ENCODE results near the gene LSM14B.

LSM14B gene

DNA sequence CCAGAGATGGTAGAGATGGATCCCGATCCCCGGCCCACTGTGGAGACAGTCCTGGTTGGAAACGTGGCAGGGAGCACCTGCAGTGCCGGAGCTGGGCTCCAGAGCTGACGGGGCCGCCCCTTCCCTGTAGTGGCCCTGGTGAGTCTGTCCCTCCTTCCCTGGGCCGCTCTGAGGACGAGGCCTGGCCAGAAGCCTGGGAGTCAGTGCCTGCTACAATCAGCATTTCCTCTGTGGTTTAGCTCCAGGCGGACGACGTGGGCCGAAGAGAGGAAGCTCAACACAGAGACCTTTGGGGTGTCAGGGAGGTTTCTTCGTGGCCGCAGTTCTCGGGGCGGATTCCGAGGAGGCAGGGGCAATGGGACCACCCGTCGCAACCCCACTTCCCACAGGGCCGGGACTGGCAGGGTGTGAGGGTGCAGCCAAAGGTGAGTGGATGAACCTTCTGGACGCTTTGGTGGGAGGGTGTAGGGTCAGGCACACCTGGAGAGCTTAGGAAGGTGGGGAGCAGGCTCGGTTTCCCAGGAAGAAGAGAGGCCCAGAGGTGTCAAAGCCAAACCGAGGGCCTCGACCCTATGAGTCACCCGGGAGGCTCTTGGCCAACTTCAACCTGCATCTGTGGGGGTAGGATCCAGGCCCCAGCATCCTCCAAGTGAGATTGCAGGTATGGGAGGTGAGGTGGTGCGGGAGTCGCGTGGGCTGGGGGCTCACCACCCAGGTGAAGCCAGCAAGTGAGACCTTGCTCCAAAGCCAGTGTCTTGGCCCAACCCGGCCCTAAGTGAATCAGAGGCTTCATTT is 11.0 kb downstream of the LSM14B start:
- DNase-seq: peak; percentile 67 to 73

DNA sequence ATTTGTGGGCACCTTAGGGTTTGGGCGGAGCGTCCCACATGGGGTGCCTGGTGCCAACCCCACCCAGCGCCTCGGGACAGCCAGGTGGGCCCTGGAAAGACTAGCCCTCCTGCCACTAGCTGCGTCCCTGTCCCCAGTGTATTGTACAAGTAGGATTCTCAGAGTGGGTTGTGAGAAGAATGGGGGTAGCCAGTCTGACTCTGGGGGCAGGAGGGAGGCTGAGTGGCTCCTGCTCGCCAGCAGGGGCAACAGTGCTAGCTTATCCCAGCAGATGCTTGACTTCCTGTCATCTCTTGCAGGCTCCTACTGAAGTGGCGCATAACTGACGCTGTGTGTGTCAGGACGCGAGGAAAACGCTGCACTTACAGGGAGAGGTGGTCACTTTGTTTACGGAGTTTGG is 11.6 kb downstream of the LSM14B start:
- no peak for DNase-seq

DNA sequence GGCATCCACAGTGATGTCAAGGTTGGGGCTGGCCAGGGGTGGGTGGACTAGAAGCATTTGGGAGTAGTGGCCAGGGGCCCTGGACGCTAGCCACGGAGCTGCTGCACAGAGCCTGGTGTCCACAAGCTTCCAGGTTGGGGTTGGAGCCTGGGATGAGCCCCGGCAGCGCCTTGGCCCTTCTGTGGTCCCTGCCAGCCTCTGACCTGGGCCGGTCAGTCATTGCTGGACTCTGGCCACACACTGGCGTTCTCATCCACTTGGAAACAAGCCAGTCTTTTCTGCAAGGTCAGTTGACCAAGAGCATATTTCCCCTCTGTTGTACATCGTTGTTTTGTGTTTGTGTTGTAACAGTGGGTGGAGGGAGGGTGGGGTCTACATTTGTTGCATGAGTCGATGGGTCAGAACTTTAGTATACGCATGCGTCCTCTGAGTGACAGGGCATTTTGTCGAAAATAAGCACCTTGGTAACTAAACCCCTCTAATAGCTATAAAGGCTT is 12.5 kb downstream of the LSM14B start:
- DNase-seq: peak in 1 of 2 donors; percentile 36

DNA sequence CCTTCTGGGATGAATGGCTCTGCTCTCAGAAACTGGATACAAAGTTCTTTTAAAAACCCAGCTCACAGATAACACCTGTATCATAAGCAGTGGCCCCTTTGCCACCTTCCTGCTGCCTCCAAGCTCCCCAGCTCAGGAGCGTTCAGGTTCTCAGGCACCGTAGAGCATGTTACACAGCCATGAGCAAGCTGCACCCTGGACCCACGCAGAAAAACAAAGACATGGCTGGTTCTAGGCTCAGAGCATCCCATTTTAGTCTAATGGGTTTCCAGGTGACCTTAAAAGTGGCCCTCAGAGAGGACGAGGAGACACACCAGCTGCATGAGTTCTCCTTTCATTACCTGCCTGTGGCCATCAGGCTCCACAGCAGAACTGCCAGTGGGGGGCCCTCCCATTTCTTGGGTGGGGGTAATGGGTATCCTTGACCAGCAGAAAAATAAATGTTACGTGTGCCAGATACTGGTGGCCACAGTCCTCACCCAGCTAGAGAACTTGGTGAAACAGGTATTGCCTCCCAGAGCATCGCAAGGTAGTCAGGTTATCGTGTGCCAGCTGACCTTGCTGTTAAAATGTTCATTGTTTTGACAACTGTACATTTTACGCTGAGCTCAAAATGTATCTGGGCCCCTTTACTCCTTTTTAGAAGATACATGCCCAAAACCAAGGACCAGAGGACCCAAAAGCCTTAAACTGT is 13.4 kb downstream of the LSM14B start:
- DNase-seq: no peak

DNA sequence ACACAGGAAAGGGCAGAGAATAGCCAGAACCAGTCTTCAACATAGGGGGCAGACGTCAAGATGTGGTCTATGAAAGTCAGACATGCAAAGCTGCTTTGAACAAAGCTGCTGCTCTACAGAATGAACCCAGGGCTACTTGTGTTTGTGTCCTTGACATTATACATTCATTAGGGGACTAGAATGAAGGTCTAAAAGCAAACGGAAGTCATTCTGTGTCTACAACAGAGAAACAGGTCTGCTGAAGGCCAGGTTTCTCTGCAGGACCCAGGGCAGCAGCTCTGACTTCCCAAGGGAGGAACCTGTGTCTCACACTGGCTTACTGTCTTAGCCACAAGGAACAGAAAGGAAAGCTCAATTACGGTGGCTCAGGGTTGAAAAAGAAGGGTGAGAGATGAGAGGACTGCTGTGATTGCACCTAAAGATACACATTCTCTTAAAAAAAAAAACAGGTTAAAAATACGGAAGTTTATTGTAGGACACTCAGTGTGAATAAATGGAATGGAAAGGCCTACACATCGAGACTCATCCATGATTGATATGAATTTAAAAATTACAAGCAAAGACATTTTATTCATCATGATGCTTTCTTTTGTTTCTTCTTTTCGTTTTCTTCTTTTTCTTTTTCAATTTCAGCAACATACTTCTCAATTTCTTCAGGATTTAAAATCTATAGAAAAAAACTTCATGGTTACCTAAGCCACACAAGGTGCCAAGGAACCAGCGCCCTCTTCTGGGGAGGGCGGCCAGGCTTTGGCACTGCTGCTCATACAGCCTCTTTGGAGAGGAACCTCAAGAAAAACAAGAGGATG is 14.2 kb downstream of the LSM14B start:
- DNase-seq: peak; percentile 49 to 77

DNA sequence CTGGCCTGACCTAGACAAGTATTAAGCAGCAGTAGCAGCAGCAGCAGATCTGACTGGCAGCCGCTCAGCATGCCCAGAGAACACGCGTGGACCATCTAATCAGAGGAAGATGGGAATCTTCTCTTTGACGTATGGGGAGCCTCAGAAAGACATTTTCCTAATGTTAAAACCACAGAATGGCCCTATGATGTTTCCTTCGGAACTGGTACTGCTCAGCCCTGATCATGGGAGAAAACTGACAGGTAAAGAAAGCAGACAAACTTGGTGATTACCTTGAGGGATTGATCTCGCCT is 14.8 kb downstream of the LSM14B start:
- DNase-seq: no peak

DNA sequence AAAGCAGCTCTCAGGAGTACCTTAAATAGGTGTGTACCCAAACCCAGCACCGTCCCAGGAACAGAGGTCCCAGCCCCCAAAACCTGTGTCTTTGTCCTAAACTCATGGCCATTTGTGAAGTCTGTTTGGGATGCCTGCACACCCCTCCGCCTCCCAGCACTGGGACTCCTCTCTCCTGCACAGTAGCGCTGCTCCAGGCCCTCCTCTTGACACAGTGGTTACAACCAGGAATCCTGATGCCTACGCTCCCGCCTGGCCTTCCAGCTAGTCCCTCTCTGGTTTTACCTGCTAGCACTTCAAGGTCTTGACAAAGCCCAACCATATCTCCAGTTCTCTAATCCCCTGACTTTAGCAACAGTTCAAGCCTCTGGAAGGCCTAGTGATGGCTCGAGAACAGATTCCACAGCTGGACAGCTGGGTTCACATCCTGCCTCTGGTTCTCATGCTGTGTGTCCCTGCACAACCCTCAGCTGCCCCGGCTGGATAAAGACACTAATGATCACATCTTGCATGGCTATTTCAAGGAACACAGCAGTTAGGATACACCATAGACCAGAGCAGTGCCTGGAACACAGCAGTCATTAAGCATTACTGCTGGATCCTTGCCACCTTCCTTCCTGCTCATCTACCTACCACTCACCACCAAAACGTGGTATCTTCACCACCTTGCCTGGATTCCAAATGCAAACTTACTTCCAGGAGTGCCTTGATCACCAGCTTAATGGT is 15.4 kb downstream of the LSM14B start:
- DNase-seq: no peak

DNA sequence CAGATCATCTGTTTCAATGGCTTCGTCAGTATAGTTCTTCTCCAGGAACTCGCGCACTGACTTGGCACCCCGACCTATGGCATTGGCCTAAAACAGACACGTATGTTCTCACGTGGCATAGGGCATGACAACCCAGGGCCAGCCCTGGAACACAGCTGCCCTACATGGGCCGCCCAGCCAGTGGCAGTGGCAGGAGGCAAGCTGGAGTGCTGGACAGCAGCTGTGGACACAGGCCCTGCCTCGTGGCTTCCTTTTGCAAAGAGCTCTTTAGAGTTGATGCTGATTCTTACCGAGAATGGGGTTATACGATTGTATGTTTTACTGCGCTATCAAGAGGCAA is 15.9 kb downstream of the LSM14B start:
- no peak for DNase-seq

DNA sequence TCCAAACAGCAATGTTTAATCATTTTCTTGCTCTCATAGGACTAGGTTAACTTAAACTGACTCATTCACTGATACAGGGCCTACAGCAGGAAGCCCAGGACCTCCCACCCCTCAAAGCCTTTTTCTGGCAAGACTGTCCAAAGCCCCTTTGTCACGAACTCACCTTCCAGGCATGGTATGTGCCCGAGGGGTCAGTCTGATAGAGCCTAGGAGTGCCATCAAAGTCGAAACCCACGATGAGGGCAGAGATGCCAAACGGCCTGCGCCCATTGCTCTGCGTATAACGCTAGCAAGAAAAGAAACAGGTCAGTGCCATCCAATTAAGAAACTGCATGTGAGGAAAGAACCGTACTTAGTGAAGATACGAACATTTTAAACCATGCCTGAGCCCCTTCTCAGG is 16.6 kb downstream of the LSM14B start:
- no peak for DNase-seq

DNA sequence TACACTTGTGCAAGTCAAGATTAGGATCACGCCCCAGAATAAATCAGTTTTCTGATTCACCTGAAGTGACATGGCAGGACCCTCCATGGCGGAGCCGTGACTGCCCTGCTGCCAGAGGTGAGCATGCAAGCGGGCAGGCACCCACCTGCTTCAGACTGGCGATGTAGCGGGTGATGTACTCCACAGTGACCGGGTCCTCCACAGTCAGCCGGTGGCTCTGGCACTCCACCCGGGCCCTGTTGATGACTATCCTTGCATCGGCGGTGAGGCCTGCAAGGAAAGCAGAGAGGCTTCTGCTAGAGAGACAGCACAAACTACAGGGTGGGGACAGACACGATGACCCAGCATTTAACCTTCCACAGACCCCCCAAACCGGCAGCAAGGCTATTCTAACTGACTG is 17.4 kb downstream of the LSM14B start:
- no peak for DNase-seq

DNA sequence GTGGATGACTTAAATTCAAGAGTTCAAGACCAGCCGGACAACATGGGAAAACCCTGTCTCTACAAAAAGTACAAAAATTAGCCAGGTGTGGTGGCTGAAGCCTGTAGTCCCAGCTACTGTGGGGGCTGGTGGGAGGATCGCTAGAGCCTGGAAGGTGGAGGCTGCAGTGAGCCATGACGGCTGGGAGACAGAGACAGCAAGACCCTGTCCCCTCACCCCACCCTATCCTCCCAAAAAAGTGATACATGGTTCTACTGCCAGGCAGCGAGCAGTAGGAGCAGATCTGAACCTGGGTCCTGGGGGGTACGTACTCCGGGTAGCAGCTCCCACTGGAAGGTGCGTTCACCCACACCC is 18.7 kb downstream of the LSM14B start:
- no peak for DNase-seq

DNA sequence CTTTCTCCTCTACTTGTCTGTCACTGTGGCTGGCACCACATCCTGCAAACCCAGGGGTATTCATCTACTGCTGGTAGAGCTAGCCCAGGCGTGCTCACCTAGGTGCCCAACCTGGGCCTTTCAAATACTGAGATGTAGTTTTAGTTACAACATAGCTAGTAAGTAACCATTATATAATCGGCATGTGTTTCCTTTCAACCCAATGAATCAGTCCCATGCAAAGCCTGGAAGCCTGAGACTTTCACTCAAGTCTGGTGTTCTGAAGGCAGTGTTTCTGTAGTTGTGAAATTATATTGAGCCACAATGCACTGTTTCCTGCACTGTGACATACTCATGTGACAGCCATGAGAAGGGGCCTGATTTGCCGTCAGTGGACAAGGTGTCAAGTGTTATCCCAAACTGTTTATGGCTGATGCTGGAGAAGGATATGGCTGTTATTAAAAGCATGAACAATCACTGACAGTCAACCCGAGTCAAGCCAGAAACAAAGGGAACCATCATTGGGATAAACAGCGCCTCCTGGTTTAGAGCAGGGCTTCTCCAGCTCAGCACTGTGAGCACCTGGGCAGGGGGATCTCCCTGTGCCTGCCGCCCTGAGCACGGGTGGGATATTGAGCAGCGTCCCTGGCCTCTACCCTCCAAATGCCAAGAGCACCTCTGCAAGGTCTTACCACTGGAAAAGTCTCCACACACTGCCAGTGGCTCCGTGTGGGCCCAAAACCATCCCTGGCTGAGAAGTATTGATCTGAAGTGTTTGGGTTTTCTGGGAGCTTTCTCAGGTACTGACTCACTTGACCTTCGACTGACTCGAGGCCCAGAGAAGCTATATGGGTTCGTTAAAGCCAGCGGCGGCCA is 19.3 kb downstream of the LSM14B start:
- DNase-seq: peak; percentile 70 to 87

DNA sequence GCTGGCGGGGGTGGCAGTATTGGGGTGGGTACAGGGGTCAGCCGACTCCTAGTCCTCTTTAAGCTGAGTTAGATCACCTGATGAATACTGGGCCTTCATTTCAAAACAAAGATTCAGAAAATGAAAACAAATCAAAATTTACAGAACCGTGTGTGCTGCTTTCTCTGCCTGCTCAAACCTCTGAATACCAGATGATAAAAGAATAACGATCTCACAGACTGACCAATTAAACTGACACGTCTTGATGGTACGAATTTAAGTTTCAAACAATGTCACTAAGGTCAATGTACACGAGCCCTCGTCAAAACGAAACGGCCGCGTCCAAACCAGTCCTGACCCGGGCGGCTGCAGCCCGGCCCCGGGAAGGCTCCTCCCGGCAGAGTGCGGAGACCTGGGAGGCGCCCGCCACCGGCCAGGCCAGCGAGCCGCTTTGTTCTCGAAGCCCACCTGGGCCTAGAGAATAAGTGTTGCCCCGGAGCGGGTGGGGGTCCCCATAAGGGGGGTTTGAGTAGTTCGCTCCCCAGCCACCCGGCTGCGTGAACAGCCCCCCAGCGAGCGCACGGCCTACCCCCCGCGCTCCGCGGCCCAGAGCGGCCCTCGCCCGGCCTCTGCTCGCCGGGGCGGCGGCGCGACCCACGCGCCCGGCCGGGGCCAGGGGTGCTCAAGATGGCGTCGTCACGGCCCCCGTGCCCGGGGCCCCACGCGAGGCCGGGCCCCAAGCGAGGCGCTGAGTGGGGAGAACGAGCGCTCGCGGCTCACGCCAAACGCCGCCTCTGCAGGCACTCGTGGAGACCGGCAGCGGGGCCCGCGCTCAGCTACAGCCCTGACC is 20.2 kb downstream of the LSM14B start:
- peak in 1 of 2 donors; percentile 14 for DNase-seq

DNA sequence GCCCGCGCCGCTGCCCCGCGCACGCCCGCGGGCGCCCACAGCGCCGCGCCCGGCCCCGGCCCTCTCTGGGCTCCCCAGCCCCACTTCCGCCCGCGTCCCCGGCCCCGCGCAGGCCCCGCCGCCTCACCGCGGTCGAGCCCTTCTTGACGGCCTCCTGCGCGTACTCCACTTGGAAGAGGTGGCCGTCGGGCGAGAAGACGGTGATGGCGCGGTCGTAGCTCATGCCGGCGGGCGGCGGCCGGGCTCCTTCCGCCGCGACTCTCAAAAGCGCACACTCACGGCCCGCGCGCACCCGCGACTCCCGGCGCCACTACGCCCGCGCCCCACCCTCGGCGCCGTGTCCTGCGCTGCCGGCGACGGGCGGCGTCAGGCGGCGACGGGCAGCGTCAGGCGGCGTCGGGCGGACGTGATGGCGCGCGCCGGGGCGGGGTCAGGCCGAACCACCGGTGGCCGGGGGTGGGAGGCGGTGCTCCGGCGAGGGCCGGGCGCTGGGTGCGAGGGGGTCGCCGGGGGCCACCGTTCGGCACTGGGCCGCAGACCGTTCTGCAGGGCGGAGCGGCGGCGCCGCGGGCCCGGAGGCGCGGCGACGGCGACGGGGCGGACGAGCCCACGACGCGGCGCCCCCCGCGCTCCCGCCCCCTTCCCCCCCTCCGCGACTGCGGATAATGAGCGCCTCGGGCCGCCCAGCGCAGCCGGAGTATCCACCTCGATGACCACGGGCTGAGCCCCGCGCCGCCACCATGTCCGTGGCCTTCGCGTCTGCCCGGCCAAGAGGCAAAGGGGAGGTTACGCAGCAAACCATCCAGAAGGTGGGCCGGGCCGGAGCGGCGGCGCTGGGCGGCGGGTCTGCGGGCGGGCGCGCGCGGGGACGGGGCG is 21.0 kb downstream of the LSM14B start, which contains the start of the genes PSMA7 and SS18L1:
Gene PSMA7 (minus strand): TSS at position 314 of the 876 bp plus-strand sequence. CDS start 91 bp downstream, at position 223.
Gene SS18L1 (plus strand): TSS at position 689 of the 876 bp plus-strand sequence. CDS start 52 bp downstream, at position 741.
- DNase-seq: peak; percentile 84 to 89

DNA sequence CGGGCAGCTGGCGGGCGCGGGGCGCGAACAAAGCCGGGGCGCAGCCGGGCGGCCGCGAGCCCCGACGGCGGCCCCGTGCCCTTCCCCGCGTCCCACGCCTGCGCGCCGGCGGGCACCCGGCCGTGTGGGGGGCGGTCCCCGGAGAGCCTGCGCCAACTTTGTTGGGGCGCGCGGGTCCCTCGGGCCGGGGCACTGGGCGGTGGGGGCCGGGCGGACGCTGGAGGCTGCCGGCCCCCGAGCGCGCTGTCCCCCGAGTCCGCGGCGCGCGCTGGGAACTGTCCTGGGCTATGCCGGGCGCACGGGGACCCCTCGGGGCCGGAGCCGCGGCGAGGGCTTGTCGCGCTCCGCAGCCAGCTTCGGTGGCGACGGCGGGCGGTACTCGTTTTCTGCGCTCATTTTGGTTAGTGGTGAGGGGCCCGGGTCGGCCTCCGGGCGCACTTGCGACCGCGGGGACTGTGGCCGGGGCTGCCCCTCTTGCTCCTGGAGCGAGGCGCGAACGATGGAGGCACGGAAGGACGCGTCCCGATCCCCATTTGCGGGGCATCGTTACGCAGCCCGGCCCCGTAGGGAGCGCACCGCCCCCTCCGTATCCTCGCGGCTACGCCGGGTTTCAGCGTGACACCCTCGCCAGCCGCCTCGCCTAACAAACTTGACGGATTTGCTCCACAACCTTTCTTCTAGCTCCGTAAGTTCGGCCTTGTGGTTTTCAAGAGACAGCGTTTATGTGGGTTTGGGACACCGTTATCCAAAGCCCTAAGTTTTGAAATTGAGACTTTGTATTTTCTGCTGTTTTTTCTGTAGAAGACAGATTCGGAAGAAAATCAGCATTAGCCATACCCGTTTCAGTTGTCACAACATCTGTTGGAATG is 21.9 kb downstream of the LSM14B start:
- peak; percentile 52 to 66 for DNase-seq

DNA sequence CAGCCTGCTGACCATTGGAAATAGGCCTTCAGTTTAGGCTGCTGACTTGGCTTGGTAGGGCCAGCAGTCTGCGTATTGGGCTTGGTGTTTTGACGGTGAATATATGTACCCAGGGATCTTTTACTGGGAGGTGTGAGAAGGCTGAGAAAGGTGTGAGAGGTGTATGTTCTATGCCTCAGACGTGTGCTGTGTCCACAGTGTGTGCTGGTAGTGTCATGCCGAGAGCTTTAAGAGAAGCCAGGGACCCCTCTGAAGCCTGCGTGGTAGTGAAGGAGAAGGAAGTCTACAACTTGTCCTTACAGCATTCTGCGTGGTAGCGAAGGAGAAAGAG is 23.4 kb downstream of the LSM14B start:
- DNase-seq: no peak

DNA sequence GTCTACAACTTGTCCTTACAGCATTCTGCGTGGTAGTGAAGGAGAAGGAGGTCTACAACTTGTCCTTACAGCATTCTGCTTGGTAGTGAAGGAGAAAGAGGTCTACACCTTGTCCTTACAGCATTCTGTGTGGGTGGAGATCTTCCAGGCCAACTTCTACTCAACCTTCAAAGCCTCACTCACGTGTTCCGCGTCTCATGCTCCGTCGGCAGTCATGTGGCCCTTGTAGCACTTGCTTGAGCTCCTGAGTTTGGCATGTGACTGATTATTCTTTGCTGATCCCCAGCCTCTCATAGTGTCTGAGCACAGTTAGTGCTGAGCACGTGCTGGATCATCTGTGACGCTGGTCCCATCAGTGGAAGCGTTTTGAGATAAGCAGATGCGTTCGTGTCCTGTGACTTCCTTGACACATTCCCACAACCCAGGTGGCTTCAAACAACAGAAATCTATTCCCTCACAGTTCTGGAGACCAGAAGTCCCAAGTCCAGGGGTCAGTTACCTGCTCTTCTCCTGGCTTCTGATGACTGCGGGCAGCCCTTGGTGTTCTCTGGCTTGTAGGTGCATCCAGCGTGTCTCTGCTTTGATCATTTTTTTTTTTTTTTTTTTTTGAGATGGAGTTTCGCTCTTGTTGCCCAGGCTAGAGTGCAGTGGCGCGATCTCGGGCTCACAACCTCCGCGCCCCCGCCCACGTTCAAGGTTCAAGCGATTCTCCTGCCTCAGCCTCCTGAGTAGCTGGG is 23.9 kb downstream of the LSM14B start:
- DNase-seq: no peak

DNA sequence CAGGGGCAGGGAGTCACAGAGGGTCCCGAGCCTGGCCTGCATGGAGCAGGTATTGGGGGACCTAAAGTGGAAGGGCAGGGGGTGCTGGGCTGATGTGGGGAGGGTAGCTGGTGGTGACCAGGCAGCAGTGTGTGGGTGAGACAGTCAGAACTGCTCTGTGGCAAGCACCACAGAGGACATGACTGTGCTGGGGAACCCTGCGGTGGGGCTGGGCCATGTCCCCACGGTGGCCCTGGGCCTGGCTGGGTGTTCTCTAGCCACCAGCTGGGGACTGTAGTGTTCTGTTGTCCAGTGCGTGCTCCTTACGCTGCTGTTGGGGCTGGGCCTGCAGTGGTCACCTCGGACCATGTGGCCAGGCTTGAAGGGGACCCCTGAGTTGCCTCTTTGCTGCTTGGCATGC is 24.9 kb downstream of the LSM14B start:
- DNase-seq: no peak
